Stimulated activated CD4-positive, alpha-beta T cell treated with anti-CD3 and anti-CD28 coated beads, Interleukin-4, amount 100 ng/mL, for 24 hours (primary cell): Measurements from ENCODE around the gene SDK1.

Source experiments
- DNase-seq: peaks from one replicate; pipeline ENCODE4 v3.0.0-alpha.2; 2020

The SDK1 gene

DNA sequence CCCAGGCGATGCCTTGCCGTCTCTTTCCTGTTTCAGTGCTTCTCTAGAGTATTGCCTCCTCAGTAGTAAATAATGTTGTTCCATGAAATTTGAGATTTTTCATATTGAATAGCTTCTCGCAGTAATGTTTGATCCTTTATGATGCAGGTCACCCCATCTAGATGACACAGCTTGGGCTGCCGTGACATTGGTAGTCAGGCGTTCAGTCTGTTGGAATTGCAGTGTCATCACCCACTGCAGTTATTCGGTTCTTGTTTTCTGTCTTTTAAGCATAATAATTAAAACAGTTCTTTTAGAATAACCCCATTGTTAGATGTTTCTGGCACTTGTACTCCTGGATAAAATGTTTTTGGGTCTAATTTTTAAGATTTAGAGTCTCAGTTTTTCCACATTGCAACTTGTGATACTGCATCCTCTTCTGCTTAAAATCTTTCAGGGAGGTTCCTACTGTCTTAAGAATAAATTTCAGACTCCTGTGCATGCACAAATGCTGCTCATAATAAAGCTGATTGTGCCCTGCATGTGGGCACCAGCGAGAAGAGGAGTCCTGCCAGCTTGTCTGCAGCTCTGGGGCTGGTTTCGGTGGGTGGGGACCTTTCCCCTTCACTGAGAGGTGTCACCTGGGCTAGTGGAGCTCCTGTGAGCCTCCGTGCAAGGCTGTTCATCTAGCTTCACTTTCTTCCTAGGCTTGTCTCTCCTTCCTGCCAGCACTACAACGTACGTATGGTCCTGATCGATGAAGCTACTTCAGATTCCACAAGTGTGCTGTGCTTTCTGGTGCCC lies 44.8 kb downstream of the SDK1 start:
- no peak for DNase-seq

DNA sequence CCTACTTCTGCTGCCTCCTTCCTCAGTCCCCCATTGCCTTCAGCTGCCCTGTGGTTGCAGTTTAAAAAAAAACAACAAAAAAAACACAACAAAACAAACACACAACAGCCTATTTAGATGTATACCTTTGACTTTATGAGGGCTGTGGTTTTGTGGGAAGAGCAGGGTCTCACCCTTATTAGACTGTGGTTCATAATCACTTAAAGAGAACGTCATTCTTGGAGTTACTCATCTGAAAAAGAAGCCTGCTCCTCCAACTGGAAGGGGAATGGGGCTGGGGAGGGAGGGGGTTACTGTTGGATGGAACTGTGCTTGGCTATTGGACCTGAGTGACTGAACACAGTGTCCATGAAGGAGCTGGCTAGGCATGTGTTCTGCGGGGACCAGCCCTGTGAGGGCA lies 48.1 kb downstream of the SDK1 start:
- no peak for DNase-seq

DNA sequence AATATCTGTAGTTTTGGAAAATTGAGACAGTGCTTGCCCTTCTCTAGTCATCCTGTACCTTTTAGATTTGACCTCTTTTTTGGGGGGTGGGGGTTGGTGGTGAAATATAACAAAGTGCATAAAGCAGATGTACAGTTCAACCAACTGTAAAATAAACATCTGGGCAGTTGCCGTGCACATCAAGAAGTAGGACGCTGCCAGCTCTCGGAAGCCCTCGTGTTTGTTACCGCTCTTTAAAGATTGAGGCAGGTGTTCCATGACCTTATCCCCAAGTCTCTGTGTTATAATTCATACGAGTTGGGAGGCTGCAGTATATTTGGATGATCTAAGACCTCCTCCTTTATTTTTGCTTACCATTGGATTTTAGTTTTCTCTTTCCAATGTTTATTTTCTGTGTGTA lies 55.1 kb downstream of the SDK1 start:
- DNase-seq = no peak

DNA sequence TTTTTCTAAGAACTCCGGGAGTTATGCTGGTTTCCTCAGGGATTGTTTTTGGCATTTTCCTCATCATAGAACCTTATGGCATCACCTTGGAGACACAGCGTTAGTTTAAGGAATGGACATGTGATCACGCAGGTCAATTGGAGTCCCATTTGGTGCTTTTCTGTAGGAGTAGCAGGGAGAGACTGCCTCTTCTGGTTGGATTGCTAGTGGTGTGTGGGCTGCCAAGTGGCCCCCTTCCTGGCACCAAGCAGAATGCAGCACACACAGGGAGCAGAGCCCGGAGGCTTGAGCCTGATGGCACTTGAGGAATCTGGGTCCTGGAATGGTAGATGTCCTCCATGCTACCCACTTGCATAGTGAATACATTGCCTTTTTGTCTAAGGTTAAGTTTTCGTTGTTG lies 57.9 kb downstream of the SDK1 start:
- no peak for DNase-seq

DNA sequence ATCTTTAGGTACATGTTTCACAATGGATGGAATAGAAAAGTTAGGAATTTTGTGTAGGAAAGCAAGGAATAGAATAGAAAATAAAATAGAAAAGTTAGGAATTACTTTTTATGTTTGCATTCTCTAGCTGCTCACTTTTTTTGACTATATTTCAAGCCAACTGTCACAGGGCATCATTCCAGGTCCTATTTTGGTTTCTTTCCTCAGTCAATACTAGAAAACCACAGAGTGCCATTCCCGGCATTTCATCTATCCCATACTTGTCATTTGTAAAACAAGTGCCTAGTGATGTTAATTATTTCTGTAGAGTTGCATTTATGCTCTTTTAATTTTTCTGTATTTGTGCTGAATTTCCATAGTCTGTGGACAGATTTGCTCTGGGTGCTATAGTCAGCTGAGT lies 66.2 kb downstream of the SDK1 start:
- no peak for DNase-seq

DNA sequence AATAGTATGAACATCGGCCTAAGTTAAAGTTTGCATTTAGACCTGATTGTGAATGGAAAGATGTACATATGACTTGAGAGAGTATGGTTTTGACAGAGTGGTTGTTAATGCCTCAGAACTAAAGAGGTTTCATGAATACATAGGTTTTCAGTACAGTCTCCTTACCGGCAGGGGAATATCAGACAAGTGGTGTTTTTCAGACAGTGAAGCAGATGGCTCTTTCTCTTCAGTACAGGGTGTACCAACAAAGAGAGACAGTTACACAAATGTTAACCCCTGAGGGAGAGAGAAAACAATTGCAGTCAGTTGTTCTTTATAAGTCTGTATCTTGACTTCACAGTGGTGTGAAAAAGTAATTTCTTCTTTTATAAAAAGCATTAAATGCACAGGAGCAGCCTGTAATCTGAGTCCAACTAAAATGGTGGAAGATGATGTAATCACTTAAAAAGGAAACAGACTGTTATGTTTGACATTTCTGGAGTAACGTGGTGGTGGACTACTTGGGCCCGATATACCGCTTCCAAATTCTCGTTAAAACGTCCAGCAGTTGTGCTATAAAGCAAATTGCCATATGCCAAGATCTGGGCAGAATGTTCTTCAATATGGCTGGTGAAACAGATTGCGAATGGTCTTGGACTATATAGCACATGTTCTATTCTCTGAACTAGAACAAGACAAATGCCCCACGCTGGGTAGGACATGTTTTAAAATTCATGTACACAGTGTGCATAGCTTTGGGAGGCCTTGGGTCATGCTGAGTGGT lies 69.2 kb downstream of the SDK1 start:
- DNase-seq = no peak

DNA sequence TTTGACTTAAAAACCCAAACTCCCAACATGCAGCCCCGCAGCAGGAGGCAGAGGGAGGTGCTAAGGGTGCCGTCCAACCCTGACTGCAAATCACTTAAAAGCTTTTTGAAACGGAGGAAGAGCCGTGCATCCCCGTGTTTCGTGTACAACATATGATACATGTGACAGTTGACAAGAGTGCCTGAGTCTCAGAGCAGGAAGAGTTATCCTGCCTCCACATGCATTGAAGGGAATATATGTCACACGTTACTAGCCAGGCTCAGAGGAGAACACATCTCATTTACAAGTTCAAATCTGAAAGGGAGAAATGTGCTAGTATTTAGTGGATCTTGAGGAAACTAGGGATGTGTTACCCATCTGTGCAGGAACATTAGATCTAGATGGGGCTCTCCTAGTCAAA lies 69.9 kb downstream of the SDK1 start:
- no peak for DNase-seq

DNA sequence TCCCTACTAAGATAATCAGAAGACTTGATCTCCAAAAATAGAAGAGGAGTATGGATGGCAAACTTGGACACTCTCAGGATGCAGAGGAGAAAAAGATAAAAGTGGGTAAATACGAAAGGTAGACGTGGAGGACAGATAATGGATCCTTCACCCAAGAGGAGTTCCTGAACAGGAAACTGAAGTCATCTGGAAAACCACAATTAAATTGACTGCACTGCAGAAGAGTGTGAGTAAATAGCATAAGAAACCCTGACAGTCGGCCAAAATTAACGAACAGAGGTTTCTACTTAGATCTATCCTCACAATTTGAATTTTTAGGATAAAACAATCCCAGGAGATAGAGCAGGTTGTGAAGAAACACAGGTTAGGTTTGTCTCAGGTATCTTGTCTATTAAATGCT lies 70.5 kb downstream of the SDK1 start:
- no peak for DNase-seq

DNA sequence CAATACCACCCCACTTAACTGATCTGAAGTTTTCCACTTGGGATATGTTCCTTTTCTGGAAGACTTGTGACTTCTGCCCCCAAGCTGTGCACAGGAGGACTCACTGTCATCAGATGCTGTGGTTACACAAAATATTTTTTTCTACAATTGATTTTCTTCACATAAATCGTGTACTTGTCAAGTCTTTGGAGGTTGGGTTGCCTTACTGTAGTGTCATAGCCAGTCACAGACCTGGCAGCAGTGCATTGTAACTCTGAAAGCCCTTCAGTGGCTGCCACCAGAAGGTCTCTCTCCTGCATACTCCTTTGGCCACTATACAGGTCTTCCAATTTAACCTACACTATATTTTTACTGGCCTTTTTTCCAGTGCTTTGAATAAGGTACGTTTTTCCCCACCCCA lies 73.2 kb downstream of the SDK1 start:
- no peak for DNase-seq

DNA sequence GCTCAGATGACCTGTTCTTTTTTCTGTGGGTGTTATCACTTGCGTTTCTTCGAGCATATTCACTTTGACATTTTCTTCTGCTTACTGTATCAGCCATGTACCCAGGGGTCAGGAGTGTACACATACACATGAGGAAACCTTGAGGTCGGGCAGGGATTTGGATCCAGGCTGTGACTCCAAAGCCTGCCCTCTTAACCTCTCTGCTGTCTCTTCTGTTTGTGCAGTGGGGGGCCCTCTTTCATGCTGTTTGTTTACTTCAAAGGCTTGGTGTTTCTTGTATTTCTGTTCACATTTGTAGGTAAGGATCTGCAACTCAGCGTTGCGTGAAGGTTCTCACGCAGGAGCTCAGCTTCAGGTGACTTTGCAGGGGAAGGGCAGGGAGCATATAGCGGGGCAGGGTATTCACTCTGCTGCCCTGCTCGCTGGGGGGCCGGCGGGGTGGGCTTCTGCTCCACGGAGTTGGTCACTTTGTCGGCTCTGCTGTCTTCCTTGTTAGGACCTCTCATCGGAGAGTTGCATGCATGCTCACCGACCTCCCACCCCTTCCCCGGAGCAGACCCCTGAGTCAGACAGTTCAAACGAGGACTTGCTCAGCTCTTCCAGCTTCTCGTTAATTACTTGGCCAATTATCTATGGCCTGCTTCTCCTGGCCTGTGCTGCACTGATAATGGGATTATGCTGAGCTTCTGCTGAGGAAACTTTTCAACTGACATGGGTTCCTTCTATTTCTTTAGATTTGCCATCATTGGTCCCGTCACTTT lies 77.5 kb downstream of the SDK1 start:
- no peak for DNase-seq

DNA sequence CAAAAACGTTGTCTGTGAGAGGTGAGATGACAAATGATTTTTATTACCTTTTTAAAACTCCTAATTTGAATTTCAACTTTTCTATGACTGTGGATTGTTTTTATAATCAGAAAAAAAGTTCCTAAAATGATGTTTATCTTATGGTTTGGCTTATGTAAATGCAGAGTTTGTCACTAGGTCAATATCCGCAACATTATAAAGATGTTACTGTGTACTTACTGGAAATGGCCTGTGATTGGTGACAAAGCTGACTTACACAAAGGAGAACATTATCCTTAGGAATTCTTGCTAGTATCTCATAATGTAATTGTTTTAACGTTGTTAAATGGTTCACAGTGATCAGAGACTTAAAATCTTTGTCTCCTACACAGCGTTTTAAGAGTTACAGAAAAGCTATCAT lies 79.0 kb downstream of the SDK1 start:
- DNase-seq = no peak

DNA sequence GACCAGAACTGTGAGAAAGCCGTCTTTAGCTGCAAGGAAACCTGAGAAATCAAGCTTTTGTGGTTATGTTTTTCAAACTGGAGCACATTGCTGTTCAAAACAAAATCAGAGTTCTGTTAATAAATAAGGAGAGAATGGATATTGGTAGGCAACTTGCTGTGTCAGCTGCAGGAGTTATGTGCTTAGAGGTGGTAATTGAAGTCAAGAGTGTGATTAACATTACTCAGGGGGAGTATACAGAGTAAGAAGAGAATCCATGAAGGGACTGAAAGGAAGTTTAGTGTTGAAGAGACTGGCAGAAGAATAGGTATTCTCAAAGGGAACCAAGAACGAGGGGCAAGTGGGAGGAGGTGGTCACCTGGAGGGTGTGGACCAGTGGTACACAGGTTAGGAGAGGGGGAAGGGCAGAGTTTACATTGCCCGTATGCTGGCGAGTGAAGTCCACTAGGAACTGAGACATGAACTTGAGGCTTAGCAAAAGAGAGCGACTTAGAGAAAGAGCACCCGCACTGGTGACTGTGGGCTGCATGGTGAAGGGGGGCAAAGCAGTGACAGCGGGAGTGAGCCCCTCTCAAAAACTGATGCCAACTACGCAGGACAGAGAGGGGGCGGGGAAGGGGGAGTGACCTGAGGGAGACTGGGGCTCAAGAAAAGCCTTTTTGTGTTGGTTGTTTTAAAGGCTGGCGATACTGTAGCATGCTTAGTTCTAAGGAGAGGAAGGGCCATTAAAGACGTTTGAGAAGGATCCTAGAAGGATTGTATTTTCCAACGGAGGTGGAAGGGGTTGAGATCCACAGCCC lies 80.0 kb downstream of the SDK1 start:
- DNase-seq = no peak

DNA sequence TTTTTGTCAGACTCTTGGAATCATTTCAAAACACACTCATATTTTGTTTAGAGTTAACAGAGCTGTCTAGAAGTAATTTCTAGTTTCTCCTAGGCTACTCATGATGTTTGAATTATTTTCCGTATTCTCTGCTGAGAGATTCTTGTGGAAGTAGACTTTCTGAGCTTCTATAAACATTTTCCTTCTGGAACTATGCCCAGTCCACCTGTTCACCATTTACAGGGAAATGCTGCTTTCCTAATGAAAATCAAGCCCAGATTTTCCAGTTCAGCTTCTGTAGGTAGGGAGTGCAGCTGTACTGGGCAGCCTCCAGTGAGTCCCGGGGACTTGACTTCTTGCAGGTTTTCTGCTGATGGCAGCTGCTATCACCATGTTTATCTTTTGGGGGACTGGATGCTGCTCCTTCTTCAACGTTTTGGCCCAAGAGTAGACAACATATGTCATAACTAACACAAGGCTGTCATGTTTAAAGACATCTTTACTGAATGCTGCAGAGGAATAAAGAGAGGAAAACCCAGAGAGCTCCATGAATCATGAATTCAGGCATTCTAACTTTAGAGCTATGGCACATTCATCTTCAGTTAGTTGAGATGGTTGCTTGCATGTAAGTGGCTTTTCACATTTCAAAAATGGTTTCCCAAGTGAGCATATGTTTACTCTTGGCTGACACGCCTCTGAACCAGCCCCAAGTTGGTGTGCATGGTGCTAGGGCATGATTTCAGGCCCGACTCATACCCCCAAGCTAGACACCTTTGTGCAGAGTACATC lies 85.6 kb downstream of the SDK1 start:
- no peak for DNase-seq

DNA sequence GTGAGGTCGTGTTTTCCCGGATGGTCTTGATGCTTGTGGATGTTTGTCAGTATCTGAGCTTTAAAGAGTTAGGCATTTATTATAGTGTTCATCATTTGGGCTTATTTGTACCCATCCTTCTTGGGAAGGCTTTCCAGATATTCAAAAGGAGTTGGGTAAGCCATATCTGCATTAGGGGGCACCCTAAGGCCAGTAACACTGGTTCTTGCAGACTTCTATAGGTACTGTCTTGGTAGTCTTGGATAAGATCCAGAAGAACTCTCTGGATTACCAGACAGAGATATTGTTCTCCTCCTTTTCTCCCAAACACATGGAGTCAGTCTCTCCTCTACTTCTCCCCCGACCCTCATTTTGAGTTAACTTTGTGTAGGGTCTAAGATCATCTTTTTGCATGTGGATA lies 92.8 kb downstream of the SDK1 start:
- no peak for DNase-seq

DNA sequence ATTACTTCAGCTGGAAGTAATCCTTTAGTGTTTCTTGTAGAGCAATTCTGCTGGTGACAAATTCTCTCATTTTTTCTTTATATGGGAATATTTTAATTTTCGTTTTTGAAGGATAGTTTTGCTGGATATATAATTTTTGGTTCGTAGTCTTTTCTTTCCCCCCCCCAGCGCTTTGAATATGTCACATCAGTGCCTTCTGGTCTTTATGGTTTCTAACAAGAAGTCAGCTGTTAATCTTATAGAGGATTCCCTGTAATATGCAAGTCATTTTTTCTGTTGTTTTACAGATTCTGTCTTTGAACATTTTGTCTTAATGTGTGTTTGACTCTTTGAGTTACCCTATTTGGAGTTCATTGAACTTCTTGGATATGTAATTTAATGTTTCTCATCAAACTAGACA lies 96.3 kb downstream of the SDK1 start:
- DNase-seq = no peak

DNA sequence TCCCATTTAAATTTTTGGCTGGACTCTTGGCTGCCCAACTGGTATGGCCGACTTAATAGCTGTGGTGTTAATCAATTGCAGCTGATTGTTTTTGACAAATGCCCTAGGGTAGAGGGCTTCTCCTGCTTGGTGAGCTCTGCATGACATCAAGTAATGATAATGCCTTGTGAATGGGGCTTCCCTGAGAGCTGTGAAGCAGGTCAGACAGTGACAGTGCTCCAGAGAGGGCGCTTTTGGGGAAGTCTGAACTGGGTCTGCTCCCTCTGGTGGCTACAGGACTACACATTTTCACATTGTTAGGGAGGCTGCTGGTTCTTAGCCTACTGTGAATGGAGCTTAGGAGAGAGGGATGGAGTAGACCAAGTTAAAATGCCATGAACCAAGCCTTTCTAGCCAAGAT lies 98.8 kb downstream of the SDK1 start:
- no peak for DNase-seq

DNA sequence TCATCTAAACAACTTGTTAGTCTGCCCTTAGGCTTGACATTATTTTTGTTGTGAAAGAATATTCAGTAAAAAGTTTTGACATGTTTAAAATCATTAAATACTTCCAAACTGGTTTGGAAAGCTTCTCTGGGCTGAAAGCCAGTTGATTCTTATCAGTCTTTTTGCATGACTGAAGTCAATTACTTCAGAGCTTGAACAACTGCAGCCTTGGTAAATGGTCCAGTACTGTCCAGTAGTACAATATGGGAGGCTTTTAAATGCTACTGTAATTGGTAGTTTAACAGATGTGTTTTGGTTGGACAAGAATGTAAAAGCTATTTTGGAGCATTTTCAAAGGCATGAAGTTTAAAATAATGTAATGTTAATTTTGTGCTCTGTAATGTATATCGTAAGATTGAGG lies 103.4 kb downstream of the SDK1 start:
- no peak for DNase-seq

DNA sequence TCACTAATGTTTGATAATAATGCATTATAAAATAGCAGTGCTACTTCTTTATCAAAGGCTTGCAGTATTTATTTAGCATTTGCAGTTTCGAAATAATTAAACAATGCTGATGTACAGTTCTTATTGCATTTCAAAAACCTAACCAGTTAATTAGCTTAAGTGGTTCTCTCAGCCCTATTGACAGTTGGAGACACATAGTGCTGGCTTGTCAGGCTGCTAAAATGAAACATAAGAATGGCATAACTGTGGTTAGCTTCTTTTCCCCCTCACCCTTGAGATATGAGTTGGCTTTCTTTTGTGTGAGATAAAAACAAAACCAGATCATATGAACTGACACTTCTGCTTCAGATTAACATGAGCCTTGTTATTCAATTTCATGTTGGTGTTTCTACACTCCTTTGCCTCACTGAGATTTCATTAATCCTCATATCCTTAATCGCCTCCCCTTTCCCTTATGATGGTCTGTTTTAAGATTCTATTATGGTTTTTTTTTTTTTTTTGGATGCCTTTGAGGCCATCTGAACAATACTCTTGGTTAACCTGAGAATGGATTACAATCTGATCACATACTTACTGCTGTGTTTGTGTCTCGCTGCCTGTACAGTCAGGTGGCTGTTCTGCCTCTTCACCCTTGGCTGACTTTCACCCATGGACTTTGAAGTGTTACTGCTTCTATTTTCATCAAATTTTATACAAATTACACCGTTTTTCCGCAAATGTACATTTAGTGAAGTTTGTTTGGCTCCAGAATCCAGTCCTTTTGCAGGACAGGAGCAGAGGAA lies 108.0 kb downstream of the SDK1 start:
- no peak for DNase-seq

DNA sequence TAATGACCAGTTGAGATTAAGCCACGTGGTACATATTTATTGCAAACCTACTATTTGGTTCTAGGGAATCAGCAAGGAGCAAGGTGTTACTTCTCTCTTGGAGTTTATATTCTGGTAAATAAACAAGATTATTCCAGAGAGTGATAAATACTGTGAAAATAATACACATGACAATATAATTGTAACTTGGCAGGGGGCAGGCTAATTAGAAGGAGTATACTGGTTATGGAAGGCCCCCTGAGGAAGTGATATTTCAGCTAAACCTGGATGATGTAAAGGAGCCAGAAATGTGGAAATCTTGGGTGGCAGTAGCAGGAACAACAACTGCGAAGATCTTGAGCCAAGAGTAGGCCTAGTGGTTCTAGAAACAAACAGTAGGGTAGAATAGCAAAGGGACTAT lies 111.8 kb downstream of the SDK1 start:
- no peak for DNase-seq

DNA sequence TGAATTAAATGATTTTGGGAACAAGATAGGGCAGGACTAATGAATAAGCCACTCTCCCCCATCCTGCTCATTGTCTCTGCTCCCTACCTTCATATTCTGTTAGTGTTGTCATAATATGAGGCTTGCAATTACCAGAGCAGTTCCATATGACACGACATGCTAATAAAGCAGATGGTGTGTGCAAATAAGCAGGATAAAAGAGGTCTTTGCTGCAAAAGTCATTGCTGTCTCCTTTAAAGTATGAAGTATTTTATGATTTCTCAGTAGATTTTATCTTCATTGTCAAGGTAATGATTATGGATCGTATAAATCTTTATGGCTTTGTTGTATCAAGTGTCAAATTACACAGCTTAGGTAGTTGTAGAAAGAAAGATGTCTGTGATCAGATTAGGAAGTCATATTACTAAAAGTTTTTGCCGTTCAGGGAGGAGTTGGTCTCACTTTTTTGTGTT lies 114.8 kb downstream of the SDK1 start:
- DNase-seq = no peak

DNA sequence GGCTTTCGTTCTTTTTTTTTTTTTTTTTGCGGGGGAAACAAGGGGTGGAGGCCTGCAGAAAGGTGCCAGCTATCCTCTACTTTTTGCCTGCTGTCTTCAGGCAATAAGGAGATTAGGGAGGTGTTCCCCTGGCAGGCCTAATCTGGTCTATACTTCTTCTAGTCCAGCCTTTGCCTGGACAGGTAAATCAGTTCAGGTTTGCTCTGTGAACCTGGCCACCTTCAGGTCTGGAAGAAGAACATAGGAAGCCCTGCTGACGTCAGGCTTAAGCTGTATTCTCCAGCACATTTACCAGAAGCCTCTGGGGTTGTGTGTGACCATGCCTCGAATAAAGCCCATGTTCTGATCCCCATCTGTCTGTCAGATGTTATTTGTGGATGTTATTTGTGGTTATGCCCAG lies 115.4 kb downstream of the SDK1 start:
- DNase-seq = no peak
